Transverse colon (tissue), 4 donors: Measurements from ENCODE around the gene LILRB3. TPM values are rescaled to one million over a fixed set of nuclear protein-coding genes. Genes with fewer than 3 reads are reported as not detected.

Source experiments
- DNase-seq: peaks from one replicate; pipeline ENCODE4 v3.0.0-alpha.2; 2019
- H3K27ac ChIP-seq, 4 donors: fragments of 200-600 bp; sonication (generic); 2 replicates each; pipeline ENCODE4 v1.5.1; 2016 to 2018; ENCODE audit warnings: inconsistent platforms in 4 of 4
- H3K27me3 ChIP-seq: fragments of 200-600 bp; sonication (generic); 2 replicates; pipeline ENCODE4 v1.5.1; 2017; ENCODE audit warnings: inconsistent platforms
- H3K36me3 ChIP-seq, 4 donors: fragments of 200-600 bp; sonication (generic); 2 replicates each; pipeline ENCODE4 v1.5.1; 2017 to 2019; ENCODE audit warnings: inconsistent platforms in 4 of 4
- H3K4me1 ChIP-seq, 4 donors: fragments of 200-600 bp; sonication (generic); 2 replicates each; pipeline ENCODE4 v1.5.1; 2017 to 2020; ENCODE audit warnings: inconsistent platforms in 4 of 4
- H3K4me3 ChIP-seq, 4 donors: fragments of 200-600 bp; sonication (generic); 1 replicate in 1 of 4; 2 replicates in 3 of 4; pipeline versions ENCODE4 v1.5.1 to v1.6.1; 2017 to 2019; ENCODE audit warnings: inconsistent platforms in 4 of 4
- H3K9me3 ChIP-seq, 2 donors: fragments of 200-600 bp; sonication (generic); 2 replicates each; pipeline ENCODE4 v1.5.1; 2017 to 2019; ENCODE audit warnings: inconsistent platforms in 2 of 2
- EP300 ChIP-seq: sonication (generic); formaldehyde crosslinking; IDR thresholded peaks from one replicate; pipeline ENCODE4 v1.6.1; 2017; ENCODE audit warnings: antibody characterized with exemption, low read depth
- POLR2A ChIP-seq: fragments of 450-650 bp; IDR thresholded peaks from one replicate; pipeline ENCODE4 v1.6.1; 2016; ENCODE audit warnings: antibody characterized with exemption, mild to moderate bottlenecking, moderate library complexity
- POLR2AphosphoS5 ChIP-seq, 3 donors: sonication (generic); formaldehyde crosslinking; IDR thresholded peaks; one replicate each; pipeline ENCODE4 v1.6.1; 2016; ENCODE audit warnings: antibody characterized with exemption in 3 of 3
- WGBS, 2 donors: methylation state at CpG; one replicate each; pipeline ENCODE4 v1.1.5; 2018; ENCODE audit warnings: low coverage in 1 of 2; 5-methylcytosine and 5-hydroxymethylcytosine counted together
- in situ Hi-C, 4 donors: fragments of 200-750 bp; cut with MboI; loops; one replicate each; pipeline versions ENCODE4 v1.15.0 to v1.15.1; 2017; ENCODE audit warnings: low sequenced_read_pairs in 3 of 4, low pct_ligation_motif_present in 1 of 4, low pct_unique_long_range_greater_than_20kb in 1 of 4
- intact Hi-C: fragments of 100-400 bp; cut with DNase I; formaldehyde crosslinking; loops from one replicate; pipeline ENCODE4 v1.15.1; 2023; ENCODE audit warnings: low total_unique reads
- total RNA-seq, 4 donors: library from RNA; depleted of rRNA; stranded (reverse); fragments of >200 nt; gene quantifications; one replicate each; pipeline ENCODE4 v1.1.0, GENCODE V29; 2016
- TF ChIP-seq, protein P1 (sequence below), 5 experiments: fragments of 200-600 bp in 3 of 5; fragments of 450-650 bp in 2 of 5; sonication (generic) in 3 of 5; IDR thresholded peaks; 1 replicate in 2 of 5; 2 replicates in 3 of 5; pipeline ENCODE4 v1.5.1; 2016 to 2017; ENCODE audit warnings: antibody characterized with exemption in 5 of 5, inconsistent platforms in 3 of 5, mild to moderate bottlenecking in 2 of 5, moderate library complexity in 1 of 5

Gene LILRB3
- total RNA-seq, 4 donors from 2014 or later = 2.2 to 7.6 (median 4.6) TPM

- Histone ChIP-seq H3K4me1 (peaks cover 20 to 63% (median 46%) of the 10 kb centered on the region in 4 donors), H3K36me3 (peaks cover 0 to 50% (median 8%) of the 10 kb centered on the region in 4 donors), H3K4me3 (peak overlapping the region in 3 of 4 donors; percentile 42 to 68 (median 58))
Measured at GRCh38 chr19:54201980-54202379, 20.8 kb downstream of the LILRB3 start.

GRCh38 chr19:54201172-54201701, 21.6 kb downstream of the LILRB3 start:
- Histone ChIP-seq H3K4me1 (peaks cover 20 to 56% (median 41%) of the 10 kb centered on the region in 4 donors), H3K27ac (peak overlapping the region; percentile 95 to 96 (median 96)), H3K9me3 (no peaks in the 10 kb centered on the region), H3K36me3 (peaks cover 0 to 42% (median 4%) of the 10 kb centered on the region in 4 donors), H3K4me3 (peak overlapping the region; percentile 42 to 68 (median 54)), H3K27me3 (no peaks in the 10 kb centered on the region)
- no peak for TF ChIP-seq POLR2AphosphoS5 (IDR thresholded peaks at IDR 0.05)
- TF ChIP-seq, protein P1, sequence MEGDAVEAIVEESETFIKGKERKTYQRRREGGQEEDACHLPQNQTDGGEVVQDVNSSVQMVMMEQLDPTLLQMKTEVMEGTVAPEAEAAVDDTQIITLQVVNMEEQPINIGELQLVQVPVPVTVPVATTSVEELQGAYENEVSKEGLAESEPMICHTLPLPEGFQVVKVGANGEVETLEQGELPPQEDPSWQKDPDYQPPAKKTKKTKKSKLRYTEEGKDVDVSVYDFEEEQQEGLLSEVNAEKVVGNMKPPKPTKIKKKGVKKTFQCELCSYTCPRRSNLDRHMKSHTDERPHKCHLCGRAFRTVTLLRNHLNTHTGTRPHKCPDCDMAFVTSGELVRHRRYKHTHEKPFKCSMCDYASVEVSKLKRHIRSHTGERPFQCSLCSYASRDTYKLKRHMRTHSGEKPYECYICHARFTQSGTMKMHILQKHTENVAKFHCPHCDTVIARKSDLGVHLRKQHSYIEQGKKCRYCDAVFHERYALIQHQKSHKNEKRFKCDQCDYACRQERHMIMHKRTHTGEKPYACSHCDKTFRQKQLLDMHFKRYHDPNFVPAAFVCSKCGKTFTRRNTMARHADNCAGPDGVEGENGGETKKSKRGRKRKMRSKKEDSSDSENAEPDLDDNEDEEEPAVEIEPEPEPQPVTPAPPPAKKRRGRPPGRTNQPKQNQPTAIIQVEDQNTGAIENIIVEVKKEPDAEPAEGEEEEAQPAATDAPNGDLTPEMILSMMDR (IDR thresholded peaks at IDR 0.05) = no peak
- no peak for TF ChIP-seq EP300
- DNase-seq = no peak
- intact Hi-C loops (no loop called here), in situ Hi-C loops (no loop called here)
- WGBS, 2 donors = 0 to 1% methylated on average over 4 to 28 of the region's 28 CpGs

More at GRCh38 chr19:54201980-54202379, 20.8 kb downstream of the LILRB3 start:
- no peak for DNase-seq
- TF ChIP-seq, protein P1 (IDR thresholded peaks at IDR 0.05) = no peak
- no peak for TF ChIP-seq EP300
- TF ChIP-seq POLR2A = no peak
- TF ChIP-seq POLR2AphosphoS5 (IDR thresholded peaks at IDR 0.05) = no peak
- 49 to 55% methylated on average over 8 to 13 of the region's 13 CpGs for WGBS, 2 donors
- in situ Hi-C loops (no loop called here), intact Hi-C loops (no loop called here)
- H3K9me3 ChIP-seq = no peaks in the 10 kb centered on the region
- H3K27me3 ChIP-seq = no peaks in the 10 kb centered on the region
- peak overlapping the region; percentile 95 to 96 (median 96) for H3K27ac ChIP-seq

GRCh38 chr19:54199401-54199800, 23.4 kb downstream of the LILRB3 start:
- H3K4me1 ChIP-seq = peaks cover 20 to 38% (median 31%) of the 10 kb centered on the region in 4 donors
- no peaks in the 10 kb centered on the region for H3K9me3 ChIP-seq
- H3K4me3 ChIP-seq = no peak overlapping the region
- peaks cover 0 to 26% (median 0%) of the 10 kb centered on the region in 4 donors for H3K36me3 ChIP-seq
- H3K27ac ChIP-seq = peak overlapping the region in 3 of 4 donors; percentile 95 to 96 (median 96)
- 94 to 96% methylated on average over 12 to 16 of the region's 16 CpGs for WGBS, 2 donors
- no peaks in the 10 kb centered on the region for H3K27me3 ChIP-seq
- no peak for DNase-seq
- TF ChIP-seq, protein P1 (IDR thresholded peaks at IDR 0.05) = no peak
- in situ Hi-C loops = no loop called here
- intact Hi-C loops = no loop called here

GRCh38 chr19:54197121-54197520, 25.7 kb downstream of the LILRB3 start:
- peaks cover 8 to 24% (median 14%) of the 10 kb centered on the region in 4 donors for H3K4me1 ChIP-seq
- peaks cover 0 to 19% (median 2%) of the 10 kb centered on the region in 4 donors for H3K36me3 ChIP-seq
- H3K27ac ChIP-seq = no peak overlapping the region
- 67 to 68% methylated on average over 3 of the region's 3 CpGs for WGBS, 2 donors
- in situ Hi-C loops = no loop called here
- H3K9me3 ChIP-seq = no peaks in the 10 kb centered on the region
- H3K27me3 ChIP-seq = no peaks in the 10 kb centered on the region
- intact Hi-C loops = no loop called here
- H3K4me3 ChIP-seq = no peak overlapping the region
- no peak for DNase-seq
- TF ChIP-seq, protein P1 (IDR thresholded peaks at IDR 0.05) = no peak
- TF ChIP-seq POLR2A (no peak), POLR2AphosphoS5 (IDR thresholded peaks at IDR 0.05) (no peak), EP300 (no peak)
